HCT116 (cell line): Measurements from ENCODE around the gene ZNF516. TPM values are rescaled to one million over a fixed set of nuclear protein-coding genes. Genes with fewer than 3 reads are reported as not detected.

Source experiments
- ATAC-seq: fragments of 200-7000 bp; cut with Tn5 transposase; 2 replicates; pipeline ENCODE4 v1.9.1; 2020; ENCODE audit warnings: mild to moderate bottlenecking, moderate library complexity
- BruUV-seq: library from RNA; stranded (reverse); fragments of 400-500 nt; replicated peaks from 2 replicates; lab custom pipeline; 2021; lab: Mats Ljungman, UMichigan
- CTCF ChIA-PET: fragments of 300-600 bp; sonication (Branson Sonifier 250); formaldehyde crosslinking; loops from one replicate; lab custom pipeline; 2021; ENCODE audit warnings: antibody characterized with exemption; lab: Charles Lee
- POLR2A ChIA-PET: fragments of 300-600, 350-600 bp; sonication (Branson Sonifier 250); formaldehyde crosslinking; loops from one replicate; lab custom pipeline; 2021; ENCODE audit warnings: antibody characterized with exemption; lab: Charles Lee
- RAD21 ChIA-PET, 2 experiments: fragments of 300-600 bp; sonication (Branson Sonifier 250); formaldehyde crosslinking; loops; one replicate each; lab custom pipeline; 2023; ENCODE audit warnings: low total read pairs in 2 of 2; ENCODE audit not compliant: uncharacterized antibody in 2 of 2, unreplicated experiment in 2 of 2, low non-redundant PET in 1 of 2; lab: Charles Lee
- DNase-seq: peaks from one replicate; pipeline ENCODE4 v3.0.0-alpha.2; 2010; ENCODE audit warnings: low read depth, low spot score
- H2AFZ ChIP-seq: fragments of 200-600 bp; shearing (Covaris generic), sonication (generic); 2 replicates; pipeline ENCODE4 v1.6.1; 2017; ENCODE audit warnings: low read depth, mixed run types, mixed read lengths, antibody characterized with exemption, low read length; ENCODE audit not compliant: poor library complexity, severe bottlenecking
- H3K27ac ChIP-seq: 2 replicates; pipeline ENCODE4 v1.5.1; 2012; ENCODE audit warnings: low read depth, low read length
- H3K27me3 ChIP-seq: fragments of 200-600 bp; sonication (generic); 2 replicates; pipeline ENCODE4 v1.6.1; 2016; ENCODE audit warnings: mixed run types, low read length, mixed read lengths; ENCODE audit not compliant: insufficient read depth
- H3K36me3 ChIP-seq, 2 experiments: fragments of 200-500 bp in 1 of 2; fragments of 200-600 bp in 1 of 2; sonication (Bioruptor generic) in 1 of 2; sonication (generic) in 1 of 2; 2 replicates each; pipeline versions ENCODE4 v1.5.1 to v1.6.1; 2014 to 2016; ENCODE audit warnings: low read length in 2 of 2, inconsistent platforms in 1 of 2, mixed read lengths in 1 of 2, mixed run types in 1 of 2; ENCODE audit not compliant: insufficient read depth in 2 of 2, control insufficient read depth in 1 of 2
- H3K4me1 ChIP-seq, 2 experiments: fragments of 200-600 bp in 1 of 2; sonication (generic) in 1 of 2; 2 replicates each; pipeline versions ENCODE4 v1.5.1 to v1.6.1; 2012 to 2017; ENCODE audit warnings: low read length in 2 of 2, inconsistent platforms in 1 of 2, mild to moderate bottlenecking in 1 of 2, mixed read lengths in 1 of 2, mixed run types in 1 of 2, moderate library complexity in 1 of 2; ENCODE audit not compliant: insufficient read depth in 2 of 2, control insufficient read depth in 1 of 2
- H3K4me2 ChIP-seq: fragments of 200-600 bp; sonication (generic); 2 replicates; pipeline ENCODE4 v1.6.1; 2017; ENCODE audit warnings: mixed run types, low read length, mixed read lengths
- H3K4me3 ChIP-seq, 2 experiments: fragments of 200-600 bp in 1 of 2; sonication (generic) in 1 of 2; replicated peaks in 1 of 2; 2 replicates each; pipeline ENCODE4 v1.5.1; 2011 to 2016; ENCODE audit warnings: low read length in 2 of 2, control low read depth in 1 of 2, low read depth in 1 of 2, mild to moderate bottlenecking in 1 of 2, mixed read lengths in 1 of 2, mixed run types in 1 of 2
- H3K79me2 ChIP-seq: fragments of 200-600 bp; sonication (generic); 2 replicates; pipeline ENCODE4 v1.6.1; 2017; ENCODE audit warnings: mild to moderate bottlenecking, mixed run types, low read length, moderate library complexity, mixed read lengths; ENCODE audit not compliant: insufficient read depth
- H3K9ac ChIP-seq: fragments of 200-600 bp; sonication (generic); 2 replicates; pipeline ENCODE4 v1.6.1; 2016; ENCODE audit warnings: low read length, mixed read lengths
- H3K9me2 ChIP-seq: fragments of 200-600 bp; sonication (generic), shearing (Covaris generic); 2 replicates; pipeline ENCODE4 v1.6.1; 2017; ENCODE audit warnings: mixed run types, mild to moderate bottlenecking, moderate library complexity; ENCODE audit not compliant: insufficient read depth
- H3K9me3 ChIP-seq, 2 experiments: fragments of 200-500 bp in 1 of 2; fragments of 200-600 bp in 1 of 2; sonication (Bioruptor generic) in 1 of 2; sonication (generic) in 1 of 2; 2 replicates each; pipeline ENCODE4 v1.6.1; 2014 to 2017; ENCODE audit warnings: low read length in 2 of 2, mixed read lengths in 2 of 2, inconsistent platforms in 1 of 2, low read depth in 1 of 2, mild to moderate bottlenecking in 1 of 2, mixed run types in 1 of 2, moderate library complexity in 1 of 2; ENCODE audit not compliant: control insufficient read depth in 1 of 2, insufficient read depth in 1 of 2
- H4K20me1 ChIP-seq: fragments of 200-600 bp; sonication (generic), shearing (Covaris generic); 2 replicates; pipeline ENCODE4 v1.6.1; 2017; ENCODE audit warnings: mixed run types, mild to moderate bottlenecking, moderate library complexity; ENCODE audit not compliant: insufficient read depth
- CBX3 ChIP-seq: IDR thresholded peaks from 2 replicates; pipeline ENCODE4 v1.6.1; 2012; ENCODE audit warnings: low read depth
- CTCF ChIP-seq, 3 experiments: fragments of 200-600 bp in 1 of 3; sonication (generic) in 1 of 3; IDR thresholded peaks in 2 of 3; conservative IDR thresholded peaks in 1 of 3; 2 replicates each; pipeline ENCODE4 v1.5.1; 2012 to 2017; ENCODE audit warnings: low read depth in 2 of 3, low read length in 2 of 3, antibody characterized with exemption in 1 of 3, borderline replicate concordance in 1 of 3, control low read depth in 1 of 3, mild to moderate bottlenecking in 1 of 3, mixed read lengths in 1 of 3, mixed run types in 1 of 3, moderate library complexity in 1 of 3; ENCODE audit not compliant: insufficient read depth in 1 of 3
- ELF1 ChIP-seq: IDR thresholded peaks from 2 replicates; pipeline ENCODE4 v1.6.1; 2012; ENCODE audit warnings: low read depth, borderline replicate concordance
- EZH2 ChIP-seq: fragments of 200-600 bp; sonication (generic); IDR thresholded peaks from 2 replicates; pipeline ENCODE4 v1.6.1; 2017; ENCODE audit warnings: antibody characterized with exemption, mixed run types
- EZH2phosphoT487 ChIP-seq: fragments of 200-600 bp; IDR thresholded peaks from 2 replicates; pipeline ENCODE4 v1.6.1; 2018; ENCODE audit warnings: antibody characterized with exemption, borderline replicate concordance
- POLR2AphosphoS5 ChIP-seq: IDR thresholded peaks from 2 replicates; pipeline ENCODE4 v1.6.1; 2011; ENCODE audit warnings: mild to moderate bottlenecking, low read depth, low read length, moderate library complexity
- RAD21 ChIP-seq: IDR thresholded peaks from 2 replicates; pipeline ENCODE4 v1.6.1; 2012; ENCODE audit warnings: low read depth, mild to moderate bottlenecking
- SIN3A ChIP-seq: IDR thresholded peaks from 2 replicates; pipeline ENCODE4 v1.6.1; 2012; ENCODE audit warnings: low read depth
- YY1 ChIP-seq: IDR thresholded peaks from 2 replicates; pipeline ENCODE4 v1.6.1; 2011; ENCODE audit warnings: low read length, low read depth, moderate library complexity, mild to moderate bottlenecking; ENCODE audit not compliant: insufficient replicate concordance; ENCODE audit errors: extremely low read depth
- ZFX ChIP-seq: fragments of 450-650 bp; IDR thresholded peaks from 2 replicates; pipeline ENCODE4 v1.6.1; 2017
- intact Hi-C: fragments of 100-400 bp; cut with micrococcal nuclease; formaldehyde crosslinking; loops from 2 replicates; pipeline ENCODE4 v1.10.0; 2022
- total RNA-seq: library from RNA; stranded (reverse); gene quantifications from one replicate; pipeline ENCODE4 v1.2.1, GENCODE V29; 2021; ENCODE audit not compliant: unreplicated experiment

The ZNF516 gene
- total RNA-seq, 1 experiment from 2014 or later: 32.0 TPM

DNA sequence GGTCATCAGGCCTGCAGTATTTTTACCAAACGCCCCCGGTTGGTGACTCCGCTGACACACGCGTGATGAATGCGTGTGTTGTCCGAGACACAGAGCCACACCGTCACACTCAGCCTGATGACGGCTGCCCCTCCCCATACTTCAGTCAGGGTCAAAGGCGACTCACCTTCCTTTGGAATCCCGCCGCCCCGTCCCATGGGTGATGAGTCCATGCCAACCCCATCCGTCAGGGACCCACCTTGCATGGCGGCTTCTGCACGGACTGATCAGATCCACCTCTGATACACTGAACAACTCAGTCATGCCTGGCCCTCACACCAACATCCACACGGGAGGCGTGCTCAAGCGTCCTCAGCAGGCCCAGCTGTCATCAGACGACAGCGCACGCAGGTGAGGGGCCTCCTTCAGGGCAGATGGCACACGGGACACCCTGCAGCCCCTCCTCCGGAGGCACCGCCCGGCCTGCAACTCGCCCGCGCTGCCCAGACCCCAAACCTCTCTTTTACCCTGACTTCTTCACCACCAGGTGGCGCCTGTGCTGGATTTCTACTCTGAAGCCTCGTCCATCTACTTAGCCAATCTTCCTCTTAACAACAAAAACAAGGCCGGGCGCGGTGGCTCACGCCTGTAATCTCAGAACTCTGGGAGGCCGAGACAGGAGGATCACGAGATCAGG lies 89.2 kb downstream of the ZNF516 start:
- no peaks in the 10 kb centered on the region for H4K20me1 ChIP-seq
- no peak overlapping the region for H2AFZ ChIP-seq
- H3K27ac ChIP-seq: no peak overlapping the region
- peak; percentile 93 for ATAC-seq
- POLR2A ChIA-PET: no interaction called here
- RAD21 ChIA-PET: no interaction called here
- BruUV-seq: no TSS peak
- no peak overlapping the region for H3K4me3 ChIP-seq
- H3K79me2 ChIP-seq: 0 out of 2 replicates have a peak, but pooled peaks cover 5% of the 10 kb centered on the region
- no peaks in the 10 kb centered on the region for H3K36me3 ChIP-seq
- no peaks in the 10 kb centered on the region for H3K9me3 ChIP-seq
- H3K9me2 ChIP-seq: no peaks in the 10 kb centered on the region
- peak; percentile 27 for DNase-seq
- H3K9ac ChIP-seq: no peak overlapping the region
- CTCF ChIA-PET: no interaction called here
- no peaks in the 10 kb centered on the region for H3K27me3 ChIP-seq
- no peaks in the 10 kb centered on the region for H3K4me1 ChIP-seq
- intact Hi-C loops: loop anchor here (1.0 kb wide), 2 partner anchors 20 to 280 kb away; no protein-coding TSS in a partner anchor
- H3K4me2 ChIP-seq: no peak overlapping the region
- TF ChIP-seq EZH2phosphoT487 (no peak), EZH2 (no peak), CBX3 (no peak), ELF1 (no peak), ZFX (no peak), YY1 (no peak), SIN3A (no peak), RAD21 (peak; percentile 69), CTCF (IDR thresholded peaks at IDR 0.05 in 2 of 3, conservative IDR thresholded peaks at IDR 0.05 in 1 of 3; ENCODE audit: borderline replicate concordance in 1 of 3, insufficient read depth in 1 of 3, low read depth in 2 of 3, low read length in 2 of 3) (peak; percentile 56 to 61 (median 60); a peak in 5 of 6 replicates), POLR2AphosphoS5 (no peak)
